Measurements from ENCODE around the gene TMEM38B. TPM values are rescaled to one million over a fixed set of nuclear protein-coding genes. Genes with fewer than 3 reads are reported as not detected.

The TMEM38B gene
- total RNA-seq, 1 experiment from 2014 or later, result 14.5 TPM

DNA sequence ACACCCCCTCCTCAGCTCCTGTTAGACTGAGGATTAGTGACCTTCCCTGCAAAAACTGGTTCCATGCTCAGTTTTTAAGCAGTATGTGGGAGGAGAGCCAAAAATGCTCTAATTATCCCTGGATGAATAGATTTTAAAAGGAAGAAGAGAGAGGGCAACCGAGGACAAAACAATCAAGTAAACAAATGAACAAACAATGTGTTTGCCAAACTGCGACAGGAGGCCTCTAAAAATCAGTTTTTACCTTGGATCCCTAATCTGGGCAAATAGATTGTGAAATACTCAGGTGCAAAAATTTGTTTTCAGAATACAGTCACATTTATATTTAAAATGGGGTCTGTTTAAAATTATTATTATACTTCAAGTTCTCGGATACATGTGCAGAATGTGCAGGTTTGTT is 23.6 kb upstream of the TMEM38B start:
- H3K9me3 Mint-ChIP-seq, result no peaks in the 10 kb centered on the region
- Histone ChIP-seq H2BK15ac (ENCODE audit: low read depth, low read length) (no peak overlapping the region), H3K56ac (ENCODE audit: insufficient read length, low read depth, low read length) (no peak overlapping the region), H3K14ac (ENCODE audit: insufficient read depth, low read length) (no peak overlapping the region), H2AFZ (ENCODE audit: low read length) (no peak overlapping the region), H3K4me1 (ENCODE audit: insufficient read depth, low read length) (no peaks in the 10 kb centered on the region), H2BK20ac (ENCODE audit: low read depth, low read length, poor library complexity, severe bottlenecking) (no peak overlapping the region), H3K79me1 (ENCODE audit: insufficient read depth, low read depth, low read length, poor library complexity, severe bottlenecking) (no peaks in the 10 kb centered on the region), H2BK12ac (ENCODE audit: insufficient read length, low read depth, low read length) (no peak overlapping the region), H3K18ac (ENCODE audit: insufficient read length, low read depth, low read length) (no peak overlapping the region), H3K9me3 (ENCODE audit: control insufficient read depth, low read depth, low read length) (no peaks in the 10 kb centered on the region), H3K79me2 (ENCODE audit: insufficient read depth, low read length) (no peaks in the 10 kb centered on the region), H3K4ac (ENCODE audit: low read depth, low read length) (no peak overlapping the region), H4K5ac (ENCODE audit: insufficient read length, low read depth, low read length) (no peak overlapping the region), H3K9ac (ENCODE audit: extremely low read depth, insufficient read length, low read length) (no peak overlapping the region), H2BK5ac (ENCODE audit: insufficient read length, low read length) (no peak overlapping the region), H2AK5ac (ENCODE audit: insufficient read length, low read length) (no peak overlapping the region), H4K20me1 (ENCODE audit: control insufficient read depth, insufficient read depth, insufficient read length) (no peaks in the 10 kb centered on the region), H3K23ac (ENCODE audit: insufficient read length, low read depth, low read length) (no peak overlapping the region), H2BK120ac (ENCODE audit: low read depth, low read length, poor library complexity, severe bottlenecking) (no peak overlapping the region), H3K27ac (ENCODE audit: insufficient read length, low read depth, low read length) (no peak overlapping the region), H3K4me2 (ENCODE audit: insufficient read depth, insufficient read length, low read length) (no peak overlapping the region), H4K8ac (replicated peaks; ENCODE audit: insufficient read length, low read depth, low read length) (no peak overlapping the region), H3K27me3 (ENCODE audit: insufficient read depth, low read length) (no peaks in the 10 kb centered on the region), H3T11ph (ENCODE audit: low read length) (no peak overlapping the region), H3K23me2 (ENCODE audit: insufficient read length, low read depth, low read length, poor library complexity, severe bottlenecking) (no peaks in the 10 kb centered on the region), H4K91ac (ENCODE audit: insufficient read length, low read depth, low read length) (no peak overlapping the region)
- DNase-seq, result no peak
- H3K4me1 Mint-ChIP-seq, result peaks cover 7 to 27% of the 10 kb centered on the region in 2 experiments; a peak in 3 of 4 replicates
- H3K36me3 Mint-ChIP-seq (ENCODE audit: insufficient read depth in 1 of 3, low read depth in 3 of 3), result no peaks in the 10 kb centered on the region
- TF ChIP-seq, protein P1, sequence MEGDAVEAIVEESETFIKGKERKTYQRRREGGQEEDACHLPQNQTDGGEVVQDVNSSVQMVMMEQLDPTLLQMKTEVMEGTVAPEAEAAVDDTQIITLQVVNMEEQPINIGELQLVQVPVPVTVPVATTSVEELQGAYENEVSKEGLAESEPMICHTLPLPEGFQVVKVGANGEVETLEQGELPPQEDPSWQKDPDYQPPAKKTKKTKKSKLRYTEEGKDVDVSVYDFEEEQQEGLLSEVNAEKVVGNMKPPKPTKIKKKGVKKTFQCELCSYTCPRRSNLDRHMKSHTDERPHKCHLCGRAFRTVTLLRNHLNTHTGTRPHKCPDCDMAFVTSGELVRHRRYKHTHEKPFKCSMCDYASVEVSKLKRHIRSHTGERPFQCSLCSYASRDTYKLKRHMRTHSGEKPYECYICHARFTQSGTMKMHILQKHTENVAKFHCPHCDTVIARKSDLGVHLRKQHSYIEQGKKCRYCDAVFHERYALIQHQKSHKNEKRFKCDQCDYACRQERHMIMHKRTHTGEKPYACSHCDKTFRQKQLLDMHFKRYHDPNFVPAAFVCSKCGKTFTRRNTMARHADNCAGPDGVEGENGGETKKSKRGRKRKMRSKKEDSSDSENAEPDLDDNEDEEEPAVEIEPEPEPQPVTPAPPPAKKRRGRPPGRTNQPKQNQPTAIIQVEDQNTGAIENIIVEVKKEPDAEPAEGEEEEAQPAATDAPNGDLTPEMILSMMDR (conservative IDR thresholded peaks at IDR 0.05), result no peak
- H3K27ac Mint-ChIP-seq, result no peak overlapping the region
- no CpG with 5 or more reads among the region's 3 CpGs for WGBS (ENCODE audit: extremely low coverage, insufficient read length, low lambda C conversion rate)
- H3K4me3 Mint-ChIP-seq, result no peak overlapping the region
- no peaks in the 10 kb centered on the region; the same call in 1 of the 2 replicates for H3K27me3 Mint-ChIP-seq (ENCODE audit: low read depth)

All from H9 (cell line).